ENCODE data around the gene KRT33A. TPM values are rescaled to one million over a fixed set of nuclear protein-coding genes. Genes with fewer than 3 reads are reported as not detected.

KRT33A gene
- total RNA-seq, 1 donor from 2014 or later: not detected

DNA sequence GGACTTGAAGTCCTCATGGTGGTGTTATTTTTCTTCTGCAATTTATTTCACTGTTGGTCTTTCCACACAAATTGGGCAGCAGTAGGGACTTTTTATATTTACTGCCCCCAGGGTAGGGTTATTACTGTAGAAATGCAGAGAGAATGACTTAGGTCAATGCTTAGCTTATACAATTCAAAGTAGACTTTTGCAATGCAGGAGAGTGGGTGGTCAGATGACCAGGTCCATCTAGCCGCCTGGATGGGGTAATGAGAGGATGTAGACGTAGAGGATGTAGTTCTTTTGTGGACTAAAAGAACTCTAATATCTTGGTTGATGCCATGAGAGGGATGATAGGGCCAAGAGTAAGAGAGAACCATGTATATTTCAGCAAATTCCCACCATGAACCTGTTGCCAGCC is 32.4 kb downstream of the KRT33A start:
- intact Hi-C loops (cut with DNase I): no loop called here
- Histone ChIP-seq H3K4me1 (no peaks in the 10 kb centered on the region), H3K36me3 (no peaks in the 10 kb centered on the region), H3K9me3 (no peaks in the 10 kb centered on the region), H3K27me3 (no peaks in the 10 kb centered on the region), H3K27ac (no peak overlapping the region), H3K4me3 (no peak overlapping the region)
- DNase-seq (no peak), ATAC-seq (no peak)
- TF ChIP-seq CTCF (IDR thresholded peaks at IDR 0.05): no peak

DNA sequence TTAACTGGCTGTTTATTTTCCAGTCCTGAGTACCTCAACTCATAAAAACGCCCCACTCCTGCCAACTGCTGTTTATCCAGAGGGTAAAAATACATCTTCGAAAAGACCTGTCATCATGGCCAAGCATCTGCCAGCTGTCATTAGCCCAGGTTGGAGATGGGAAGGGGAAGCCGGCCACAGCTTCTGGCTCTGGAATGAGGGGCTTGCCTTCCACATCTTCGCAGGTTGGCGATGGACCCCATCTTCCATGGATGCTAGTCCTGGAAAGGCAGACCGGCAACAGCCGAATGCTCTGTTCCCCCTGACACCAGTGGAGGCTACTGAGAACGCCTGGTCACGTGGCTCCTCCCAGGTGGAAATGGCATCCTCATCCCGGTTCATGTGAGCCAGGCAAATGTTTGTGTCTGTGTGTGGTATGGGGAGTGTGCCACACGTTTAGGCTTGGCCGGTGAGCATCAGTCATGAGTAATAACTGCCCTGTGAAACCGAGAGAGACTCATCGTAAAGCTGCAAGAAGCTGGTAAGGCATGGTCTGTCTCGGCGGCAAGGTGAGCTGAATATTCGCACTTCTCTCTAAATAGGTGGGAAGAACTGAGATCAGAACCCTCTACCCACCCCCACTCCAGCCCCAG is 34.7 kb downstream of the KRT33A start:
- Histone ChIP-seq H3K9me3 (no peaks in the 10 kb centered on the region), H3K27ac (no peak overlapping the region), H3K4me3 (no peak overlapping the region), H3K36me3 (no peaks in the 10 kb centered on the region), H3K4me1 (no peaks in the 10 kb centered on the region), H3K27me3 (no peaks in the 10 kb centered on the region)
- intact Hi-C loops (cut with DNase I): no loop called here
- DNase-seq (no peak), ATAC-seq (no peak)
- TF ChIP-seq CTCF (IDR thresholded peaks at IDR 0.05): no peak

DNA sequence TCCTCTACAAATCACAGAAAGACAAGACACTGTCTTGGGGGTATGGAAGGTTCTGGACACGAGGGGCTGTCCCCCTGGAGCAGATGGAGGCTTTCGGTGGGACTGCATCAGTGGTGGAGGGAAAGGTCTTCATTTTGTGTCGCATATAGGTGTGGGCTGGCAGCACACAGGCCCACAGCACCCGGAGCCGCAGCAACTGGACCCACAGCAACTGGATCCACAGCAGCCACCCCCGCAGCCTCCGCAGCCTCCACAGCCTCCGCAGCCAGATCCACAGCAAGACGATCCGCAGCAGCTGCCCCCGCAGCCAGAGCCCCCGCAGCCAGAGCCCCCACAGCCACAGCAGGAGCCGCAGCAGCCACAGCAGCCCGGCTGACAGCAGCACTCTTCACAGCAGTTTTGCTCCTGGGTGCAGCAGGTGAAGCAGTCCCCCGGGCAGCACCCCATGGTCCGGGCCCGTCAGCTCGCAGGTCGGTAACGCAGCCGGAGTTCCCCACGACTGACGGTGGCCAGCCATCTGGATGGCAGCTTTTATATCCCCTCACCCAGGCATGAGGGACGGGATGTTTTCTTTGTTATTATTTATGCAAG is 35.3 kb downstream of the KRT33A start, which contains the start of gene KRTAP17-1:
Gene KRTAP17-1 (minus strand): TSS at position 507 of the 591 bp plus-strand sequence. CDS start 60 bp downstream, at position 447.
- ATAC-seq (no peak), DNase-seq (no peak)
- Histone ChIP-seq H3K27ac (no peak within 1 kb of the TSS), H3K36me3 (no peaks in the 10 kb centered on the region), H3K27me3 (no peaks in the 10 kb centered on the region), H3K9me3 (no peaks in the 10 kb centered on the region), H3K4me3 (no peak within 1 kb of the TSS), H3K4me1 (no peaks in the 10 kb centered on the region)
- no peak for TF ChIP-seq CTCF (IDR thresholded peaks at IDR 0.05)
- intact Hi-C loops (cut with DNase I): no loop called here

DNA sequence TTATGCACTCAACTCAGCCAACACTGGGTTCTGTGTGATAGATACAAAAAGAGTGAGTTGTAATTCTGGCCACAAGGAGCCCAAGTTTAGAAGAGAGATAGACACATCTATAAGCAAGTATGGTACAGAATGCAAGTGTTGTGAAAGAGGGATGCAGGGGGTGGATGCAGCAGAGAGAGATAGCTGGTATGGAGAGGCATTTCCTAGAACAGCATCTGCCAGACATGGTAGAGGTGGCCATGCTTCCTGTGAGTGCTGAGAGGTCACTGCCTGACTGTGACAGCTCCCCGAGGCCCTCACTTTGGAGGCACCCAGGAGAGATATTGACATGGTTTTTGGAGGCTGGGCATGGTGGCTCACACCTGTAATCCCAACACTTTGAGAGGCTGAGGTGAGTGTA is 39.5 kb downstream of the KRT33A start:
- intact Hi-C loops (cut with DNase I): no loop called here
- Histone ChIP-seq H3K4me3 (no peak overlapping the region), H3K4me1 (peaks cover 3% of the 10 kb centered on the region), H3K27me3 (no peaks in the 10 kb centered on the region), H3K27ac (no peak overlapping the region), H3K36me3 (no peaks in the 10 kb centered on the region), H3K9me3 (no peaks in the 10 kb centered on the region)
- TF ChIP-seq CTCF (IDR thresholded peaks at IDR 0.05): no peak
- ATAC-seq: no peak
- no peak for DNase-seq

DNA sequence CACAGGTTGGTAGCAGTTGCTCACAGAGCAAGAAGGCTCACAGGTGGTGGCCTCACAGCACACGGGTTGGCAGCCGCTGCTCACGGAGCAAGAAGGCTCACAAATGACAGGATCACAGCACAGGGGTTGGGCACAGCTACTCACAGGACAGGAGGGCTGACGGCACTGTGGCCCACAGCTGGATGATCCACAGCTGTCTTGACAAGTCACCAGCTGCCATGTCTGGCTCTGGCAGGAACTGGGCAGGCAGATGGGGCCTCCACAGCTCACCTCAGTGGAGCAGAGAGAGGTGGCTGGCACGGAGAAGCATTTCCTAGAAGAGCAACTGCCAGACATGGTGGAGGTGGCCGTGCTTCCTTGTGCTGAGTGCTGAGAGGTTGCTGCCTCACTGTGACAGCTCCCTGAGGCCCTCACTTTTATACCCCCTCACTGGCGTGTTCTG is 41.7 kb downstream of the KRT33A start, which contains the start of gene KRTAP16-1:
Gene KRTAP16-1 (minus strand): TSS at position 392 of the 442 bp plus-strand sequence. CDS start 56 bp downstream, at position 336.
- H3K9me3 ChIP-seq: no peaks in the 10 kb centered on the region
- H3K4me1 ChIP-seq: peaks cover 3% of the 10 kb centered on the region
- no peaks in the 10 kb centered on the region for H3K36me3 ChIP-seq
- H3K27ac ChIP-seq: peak within 1 kb of the TSS; percentile 49
- no peak within 1 kb of the TSS for H3K4me3 ChIP-seq
- intact Hi-C loops (cut with DNase I): no loop called here
- peak; percentile 44 for ATAC-seq
- no peak for TF ChIP-seq CTCF (IDR thresholded peaks at IDR 0.05)
- no peaks in the 10 kb centered on the region for H3K27me3 ChIP-seq
- no peak for DNase-seq
